H1 (cell line): Measurements from ENCODE around the gene C1orf50. TPM values are rescaled to one million over a fixed set of nuclear protein-coding genes. Genes with fewer than 3 reads are reported as not detected.

ENCODE experiments used
- CTCF ChIA-PET: fragments of 300-600 bp; sonication (Branson Sonifier 250); formaldehyde crosslinking; loops from one replicate; lab custom pipeline; 2021; ENCODE audit not compliant: partially characterized antibody; lab: Charles Lee
- POLR2A ChIA-PET: fragments of 300-600 bp; sonication (Branson Sonifier 250); formaldehyde crosslinking; loops from one replicate; lab custom pipeline; 2021; ENCODE audit warnings: inconsistent platforms; ENCODE audit not compliant: partially characterized antibody; lab: Charles Lee
- DNase-seq, 2 experiments: peaks; one replicate each; pipeline versions ENCODE4 v3.0.0 to v3.0.0-alpha.2; 2010 to 2022; ENCODE audit warnings: low spot score in 2 of 2, low read depth in 1 of 2, mixed read lengths in 1 of 2
- FAIRE-seq: peaks from 2 replicates; lab custom pipeline; 2011; peaks lifted over from hg19 to GRCh38; lab: Jason Lieb, UNC
- H2AFZ ChIP-seq: 2 replicates; pipeline ENCODE4 v1.8.1; 2012; ENCODE audit warnings: low read length, inconsistent platforms
- H2AK5ac ChIP-seq: 2 replicates; pipeline ENCODE4 v1.6.1; 2013; ENCODE audit warnings: low read depth, low read length
- H2BK120ac ChIP-seq: replicated peaks from 2 replicates; pipeline ENCODE3; 2013; ENCODE audit warnings: low read depth, low read length, inconsistent platforms
- H2BK12ac ChIP-seq: 2 replicates; pipeline ENCODE4 v1.6.1; 2013; ENCODE audit warnings: low read depth, low read length
- H2BK15ac ChIP-seq: 2 replicates; pipeline ENCODE4 v1.6.1; 2013; ENCODE audit warnings: low read length
- H2BK20ac ChIP-seq: 2 replicates; pipeline ENCODE4 v1.6.1; 2013; ENCODE audit warnings: low read length
- H2BK5ac ChIP-seq: 2 replicates; pipeline ENCODE4 v1.6.1; 2013; ENCODE audit warnings: low read depth, low read length
- H3K14ac ChIP-seq: 2 replicates; pipeline ENCODE4 v1.6.1; 2013; ENCODE audit warnings: inconsistent platforms; ENCODE audit not compliant: insufficient read length
- H3K18ac ChIP-seq: 2 replicates; pipeline ENCODE4 v1.6.1; 2013; ENCODE audit warnings: low read length; ENCODE audit errors: extremely low read depth
- H3K23ac ChIP-seq: 2 replicates; pipeline ENCODE4 v1.6.1; 2013; ENCODE audit warnings: inconsistent platforms; ENCODE audit not compliant: insufficient read length
- H3K23me2 ChIP-seq: 2 replicates; pipeline ENCODE4 v1.6.1; 2013; ENCODE audit warnings: low read depth, low read length
- H3K27ac ChIP-seq: 2 replicates; pipeline ENCODE4 v1.6.1; 2011; ENCODE audit warnings: low read depth, low read length, inconsistent platforms
- H3K27me3 ChIP-seq, 4 experiments: replicated peaks in 1 of 4; 1 replicate in 1 of 4; 2 replicates in 3 of 4; pipeline versions ENCODE4 v1.6.1 to v1.8.1; 2011 to 2013; ENCODE audit warnings: low read length in 3 of 4, mild to moderate bottlenecking in 3 of 4, inconsistent platforms in 2 of 4, mixed read lengths in 2 of 4, moderate library complexity in 1 of 4; ENCODE audit not compliant: control insufficient read depth in 3 of 4, insufficient read depth in 3 of 4; ENCODE audit errors: extremely low read depth in 1 of 4
- H3K36me3 ChIP-seq, 4 experiments: 2 replicates each; pipeline versions ENCODE4 v1.6.1 to v1.8.1; 2011 to 2013; ENCODE audit warnings: mild to moderate bottlenecking in 4 of 4, low read length in 3 of 4, moderate library complexity in 2 of 4, control low read depth in 1 of 4, inconsistent platforms in 1 of 4; ENCODE audit not compliant: insufficient read depth in 4 of 4, control insufficient read depth in 2 of 4
- H3K4ac ChIP-seq: replicated peaks from 2 replicates; pipeline ENCODE3; 2013; ENCODE audit warnings: low read length, low read depth, mixed read lengths, inconsistent platforms; ENCODE audit not compliant: insufficient read length
- H3K4me1 ChIP-seq, 4 experiments: replicated peaks in 1 of 4; 1 replicate in 1 of 4; 2 replicates in 3 of 4; pipeline versions ENCODE4 v1.6.1 to v1.8.1; 2011 to 2013; ENCODE audit warnings: low read length in 3 of 4, inconsistent platforms in 2 of 4, mixed read lengths in 1 of 4; ENCODE audit not compliant: insufficient read depth in 4 of 4, control insufficient read depth in 3 of 4
- H3K4me2 ChIP-seq, 2 experiments: 2 replicates each; pipeline versions ENCODE4 v1.6.1 to v1.8.1; 2011 to 2013; ENCODE audit warnings: low read depth in 2 of 2, low read length in 2 of 2, control low read depth in 1 of 2, inconsistent platforms in 1 of 2, mild to moderate bottlenecking in 1 of 2; ENCODE audit not compliant: insufficient read depth in 1 of 2
- H3K4me3 ChIP-seq, 4 experiments: fragments of 200-600, 300-600 bp in 1 of 4; sonication (generic), shearing (Covaris generic), sonication (Bioruptor Twin) in 1 of 4; 2 replicates each; pipeline versions ENCODE4 v1.5.1 to v1.8.1; 2011 to 2016; ENCODE audit warnings: low read length in 4 of 4, low read depth in 3 of 4, control low read depth in 2 of 4, inconsistent platforms in 2 of 4, mild to moderate bottlenecking in 2 of 4, mixed read lengths in 1 of 4, moderate library complexity in 1 of 4; ENCODE audit not compliant: insufficient read depth in 2 of 4; ENCODE audit errors: extremely low read depth in 1 of 4
- H3K56ac ChIP-seq: replicated peaks from 2 replicates; pipeline ENCODE3; 2013; ENCODE audit warnings: low read depth, mild to moderate bottlenecking, mixed read lengths, low read length, inconsistent platforms; ENCODE audit not compliant: insufficient read length
- H3K79me1 ChIP-seq: 2 replicates; pipeline ENCODE4 v1.6.1; 2013; ENCODE audit warnings: low read depth, low read length, control low read depth
- H3K79me2 ChIP-seq, 2 experiments: 2 replicates each; pipeline versions ENCODE4 v1.6.1 to v1.8.1; 2012 to 2013; ENCODE audit warnings: low read length in 2 of 2, mild to moderate bottlenecking in 2 of 2, inconsistent platforms in 1 of 2; ENCODE audit not compliant: insufficient read depth in 2 of 2, control insufficient read depth in 1 of 2
- H3K9ac ChIP-seq, 4 experiments: replicated peaks in 1 of 4; 1 replicate in 1 of 4; 2 replicates in 3 of 4; pipeline versions ENCODE4 v1.6.1 to v1.8.1; 2011 to 2013; ENCODE audit warnings: low read depth in 3 of 4, low read length in 3 of 4, control low read depth in 2 of 4, mild to moderate bottlenecking in 2 of 4, moderate library complexity in 2 of 4, inconsistent platforms in 1 of 4; ENCODE audit errors: extremely low read depth in 1 of 4
- H3K9me3 ChIP-seq, 2 experiments: 2 replicates each; pipeline versions ENCODE4 v1.6.1 to v1.8.1; 2012 to 2013; ENCODE audit warnings: mild to moderate bottlenecking in 2 of 2, moderate library complexity in 2 of 2, control low read depth in 1 of 2, inconsistent platforms in 1 of 2, low read depth in 1 of 2, low read length in 1 of 2, mixed read lengths in 1 of 2; ENCODE audit not compliant: insufficient read depth in 2 of 2
- H4K20me1 ChIP-seq, 2 experiments: replicated peaks in 1 of 2; 2 replicates each; pipeline versions ENCODE3 to v1.8.1; 2011 to 2013; ENCODE audit warnings: inconsistent platforms in 2 of 2, low read length in 2 of 2, mild to moderate bottlenecking in 1 of 2; ENCODE audit not compliant: insufficient read depth in 2 of 2, control insufficient read depth in 1 of 2
- H4K5ac ChIP-seq: 2 replicates; pipeline ENCODE4 v1.6.1; 2013; ENCODE audit warnings: low read length, low read depth, mixed read lengths, inconsistent platforms; ENCODE audit not compliant: insufficient read length
- H4K8ac ChIP-seq: 2 replicates; pipeline ENCODE4 v1.8.0; 2013; ENCODE audit warnings: mild to moderate bottlenecking, moderate library complexity, low read length, inconsistent platforms; ENCODE audit not compliant: insufficient read depth; ENCODE audit errors: extremely low read depth
- H4K91ac ChIP-seq: replicated peaks from 2 replicates; pipeline ENCODE3; 2013; ENCODE audit warnings: low read length, mixed read lengths, inconsistent platforms; ENCODE audit not compliant: insufficient read length
- PHF8 ChIP-seq: fragments of 200-600 bp; sonication (generic); conservative IDR thresholded peaks from 2 replicates; pipeline ENCODE4 v1.7.1; 2012; ENCODE audit warnings: low read depth, mild to moderate bottlenecking, inconsistent platforms, low read length, moderate library complexity
- RBBP5 ChIP-seq: IDR thresholded peaks from 2 replicates; pipeline ENCODE4 v1.7.1; 2012; ENCODE audit warnings: low read depth, mild to moderate bottlenecking, inconsistent platforms, low read length, moderate library complexity, borderline replicate concordance
- TAF7 ChIP-seq: optimal IDR thresholded peaks from 2 replicates; pipeline ENCODE3; 2011; ENCODE audit warnings: low read depth, mild to moderate bottlenecking, inconsistent platforms, low read length, moderate library complexity, borderline replicate concordance
- TCF12 ChIP-seq: IDR thresholded peaks from 2 replicates; pipeline ENCODE4 v1.6.1; 2011; ENCODE audit warnings: low read depth, mild to moderate bottlenecking, low read length
- WGBS, 2 experiments: shearing (Covaris generic) in 1 of 2; methylation state at CpG; one replicate each; pipeline versions ENCODE4 v1.1.6 to v1.1.7; 2013 to 2015; ENCODE audit warnings: low lambda C conversion rate in 2 of 2, mixed read lengths in 2 of 2, inconsistent platforms in 1 of 2, low coverage in 1 of 2, missing lambda C conversion rate in 1 of 2; ENCODE audit not compliant: insufficient replicate concordance in 2 of 2, insufficient coverage in 1 of 2, insufficient read length in 1 of 2; ENCODE audit errors: extremely low coverage in 1 of 2, missing lambda C conversion rate in 1 of 2; 5-methylcytosine and 5-hydroxymethylcytosine counted together
- polyA plus RNA-seq, 7 experiments: library from polyadenylated mRNA; depleted of rRNA in 3 of 7; stranded (reverse) in 5 of 7; unstranded in 2 of 7; fragments of >200 nt in 5 of 7; fragments of 200-250 nt in 2 of 7; gene quantifications; 1 replicate in 5 of 7; 2 replicates in 1 of 7; 4 replicates in 1 of 7; pipeline versions ENCODE4 v1.2.1 to v1.2.3, GENCODE V29; 2011 to 2013; ENCODE audit warnings: missing spikeins in 2 of 7, mixed read lengths in 2 of 7
- total RNA-seq: library from RNA; stranded (reverse); fragmentation: NEBNext Ultra II Directional; extraction: Animal tissue kit (Norgen Biotek cat#: 25700); gene quantifications from 2 replicates; pipeline ENCODE4 v1.2.1, GENCODE V29; 2021
- TF ChIP-seq, protein P1 (sequence below), 3 experiments: IDR thresholded peaks; 1 replicate in 2 of 3; 2 replicates in 1 of 3; pipeline versions ENCODE4 v1.5.1 to v1.6.1; 2011; ENCODE audit warnings: low read length in 3 of 3, mild to moderate bottlenecking in 3 of 3, inconsistent platforms in 2 of 3, low read depth in 1 of 3, moderate library complexity in 1 of 3; ENCODE audit not compliant: insufficient read depth in 1 of 3; ENCODE audit errors: control extremely low read depth in 1 of 3
- TF ChIP-seq, protein P2 (sequence below): IDR thresholded peaks from 2 replicates; pipeline ENCODE4 v1.6.1; 2012; ENCODE audit warnings: inconsistent platforms

Gene C1orf50
- total and polyA plus RNA-seq, 2 of the 8 experiments (the other 6 are each of a cell fraction or from before 2014, with no cell fraction given) = 3.2 to 7.1 TPM

DNA sequence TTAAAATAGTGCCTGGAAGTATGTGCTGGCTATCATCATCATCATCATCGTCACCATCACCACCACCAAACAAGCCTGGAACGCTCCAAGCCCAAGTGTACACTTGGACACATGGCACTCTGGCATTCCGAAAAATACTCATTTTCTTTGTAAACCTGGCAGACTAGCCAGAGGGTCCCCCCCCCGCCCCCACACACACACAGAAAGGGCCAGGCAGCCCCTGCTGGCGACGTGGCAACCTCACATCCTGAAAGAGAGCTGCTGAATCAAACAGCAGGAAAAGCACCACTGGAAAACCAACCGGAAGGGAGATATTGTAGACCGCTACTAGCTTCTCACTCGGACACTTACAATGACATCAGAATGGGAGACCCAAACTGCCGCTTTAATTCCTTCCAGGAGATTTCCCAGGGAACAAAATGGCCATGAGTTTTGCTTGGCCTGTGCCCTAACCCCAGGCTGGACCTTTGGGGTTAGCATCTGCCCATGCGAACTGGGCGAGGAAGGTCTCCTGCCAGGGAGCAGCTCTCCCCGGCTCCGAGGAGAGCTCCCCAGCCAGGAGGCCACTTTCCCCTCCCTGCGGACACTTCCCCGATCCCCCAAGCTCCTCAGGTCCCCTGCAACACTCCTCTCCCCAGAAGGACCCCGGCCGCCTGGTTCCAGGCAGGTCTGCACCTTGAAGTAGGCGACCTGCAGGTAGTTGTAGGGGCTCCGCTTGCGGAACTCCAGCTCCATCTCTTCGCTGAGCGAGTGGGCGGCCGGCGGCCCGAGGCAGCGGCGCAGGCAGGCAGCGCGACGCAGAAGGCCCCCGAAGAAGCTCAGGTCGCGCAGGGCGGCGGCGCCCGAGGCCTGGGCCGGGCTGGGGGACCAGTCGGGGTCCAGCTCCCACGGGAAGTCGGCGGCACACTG, 963 bp upstream of the C1orf50 start:
- Histone ChIP-seq H3K36me3 (no peaks in the 10 kb centered on the region; a peak in 2 of 8 replicates), H2AFZ (peak overlapping the region; percentile 67), H3K18ac (peak overlapping the region; percentile 75; the same call in 1 of the 2 replicates), H2BK15ac (0 out of 2 replicates have a peak overlapping the region, but pooled peaks have one; percentile 76), H3K9ac (peak overlapping the region; percentile 47 to 58 (median 52); a peak in 6 of 7 replicates), H2BK12ac (no peak overlapping the region), H3K4me2 (peak overlapping the region; percentile 87), H4K8ac (peak overlapping the region; percentile 53; the same call in 1 of the 2 replicates), H4K5ac (no peak overlapping the region), H3K9me3 (no peaks in the 10 kb centered on the region), H3K4me1 (peaks cover 0 to 6% (median 3%) of the 10 kb centered on the region in 4 experiments; a peak in 5 of 7 replicates), H3K23me2 (peaks cover 7% of the 10 kb centered on the region), H3K14ac (no peak overlapping the region), H3K27ac (no peak overlapping the region), H3K56ac (no peak overlapping the region), H2BK120ac (no peak overlapping the region), H3K4me3 (peak overlapping the region; percentile 82 to 92 (median 84)), H4K91ac (peak overlapping the region; percentile 3), H3K79me2 (peaks cover 6 to 28% of the 10 kb centered on the region in 2 experiments; a peak in 3 of 4 replicates), H3K79me1 (no peaks in the 10 kb centered on the region), H2BK20ac (no peak overlapping the region), H2AK5ac (no peak overlapping the region), H3K27me3 (no peaks in the 10 kb centered on the region), H3K23ac (no peak overlapping the region), H2BK5ac (0 out of 2 replicates have a peak overlapping the region, but pooled peaks have one; percentile 87), H3K4ac (peak overlapping the region; percentile 4), H4K20me1 (peaks cover 0 to 4% of the 10 kb centered on the region in 2 experiments)
- 5% methylated on average over 43 of the region's 44 CpGs; no CpG with 5 or more reads in 1 of the 2 experiments for WGBS, 2 experiments
- peak in 1 of 2 experiments; percentile 76 for DNase-seq
- FAIRE-seq = no peak
- ChIA-PET CTCF (interaction anchor here (0.6 to 4.6 kb wide), 20 partner anchors 9 to 607 kb away, joined by 3 to 26 read pairs (median 4); partner anchors contain the start of genes TMEM269 and ZNF691), POLR2A (interaction anchor here (0.7 to 2.2 kb wide), 15 partner anchors 9 to 223 kb away, joined by 3 to 14 read pairs (median 5); partner anchors contain the start of genes CLDN19 and YBX1)
- TF ChIP-seq RBBP5 (peak; percentile 14; the same call in 1 of the 2 replicates), TAF7 (no peak), TCF12 (no peak), PHF8 (no peak)
- TF ChIP-seq, protein P1, sequence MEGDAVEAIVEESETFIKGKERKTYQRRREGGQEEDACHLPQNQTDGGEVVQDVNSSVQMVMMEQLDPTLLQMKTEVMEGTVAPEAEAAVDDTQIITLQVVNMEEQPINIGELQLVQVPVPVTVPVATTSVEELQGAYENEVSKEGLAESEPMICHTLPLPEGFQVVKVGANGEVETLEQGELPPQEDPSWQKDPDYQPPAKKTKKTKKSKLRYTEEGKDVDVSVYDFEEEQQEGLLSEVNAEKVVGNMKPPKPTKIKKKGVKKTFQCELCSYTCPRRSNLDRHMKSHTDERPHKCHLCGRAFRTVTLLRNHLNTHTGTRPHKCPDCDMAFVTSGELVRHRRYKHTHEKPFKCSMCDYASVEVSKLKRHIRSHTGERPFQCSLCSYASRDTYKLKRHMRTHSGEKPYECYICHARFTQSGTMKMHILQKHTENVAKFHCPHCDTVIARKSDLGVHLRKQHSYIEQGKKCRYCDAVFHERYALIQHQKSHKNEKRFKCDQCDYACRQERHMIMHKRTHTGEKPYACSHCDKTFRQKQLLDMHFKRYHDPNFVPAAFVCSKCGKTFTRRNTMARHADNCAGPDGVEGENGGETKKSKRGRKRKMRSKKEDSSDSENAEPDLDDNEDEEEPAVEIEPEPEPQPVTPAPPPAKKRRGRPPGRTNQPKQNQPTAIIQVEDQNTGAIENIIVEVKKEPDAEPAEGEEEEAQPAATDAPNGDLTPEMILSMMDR (IDR thresholded peaks at IDR 0.05; ENCODE audit: control extremely low read depth in 1 of 3, insufficient read depth in 1 of 3, low read depth in 1 of 3, low read length in 3 of 3) = peak; percentile 49 to 61 (median 52)
- TF ChIP-seq, protein P2, sequence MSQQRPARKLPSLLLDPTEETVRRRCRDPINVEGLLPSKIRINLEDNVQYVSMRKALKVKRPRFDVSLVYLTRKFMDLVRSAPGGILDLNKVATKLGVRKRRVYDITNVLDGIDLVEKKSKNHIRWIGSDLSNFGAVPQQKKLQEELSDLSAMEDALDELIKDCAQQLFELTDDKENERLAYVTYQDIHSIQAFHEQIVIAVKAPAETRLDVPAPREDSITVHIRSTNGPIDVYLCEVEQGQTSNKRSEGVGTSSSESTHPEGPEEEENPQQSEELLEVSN = no peak
